ENCODE measurements around the gene RIMBP2. TPM values are rescaled to one million over a fixed set of nuclear protein-coding genes. Genes with fewer than 3 reads are reported as not detected.

Gene RIMBP2
- total RNA-seq, 4 donors from 2014 or later = 0.29 to 8.2 (median 5.6) TPM

- no peaks in the 10 kb centered on the region for H3K27me3 ChIP-seq
- H3K4me3 ChIP-seq = no peak overlapping the region
- H3K9me3 ChIP-seq = no peaks in the 10 kb centered on the region
- H3K36me3 ChIP-seq = no peaks in the 10 kb centered on the region
- TF ChIP-seq, protein P1, sequence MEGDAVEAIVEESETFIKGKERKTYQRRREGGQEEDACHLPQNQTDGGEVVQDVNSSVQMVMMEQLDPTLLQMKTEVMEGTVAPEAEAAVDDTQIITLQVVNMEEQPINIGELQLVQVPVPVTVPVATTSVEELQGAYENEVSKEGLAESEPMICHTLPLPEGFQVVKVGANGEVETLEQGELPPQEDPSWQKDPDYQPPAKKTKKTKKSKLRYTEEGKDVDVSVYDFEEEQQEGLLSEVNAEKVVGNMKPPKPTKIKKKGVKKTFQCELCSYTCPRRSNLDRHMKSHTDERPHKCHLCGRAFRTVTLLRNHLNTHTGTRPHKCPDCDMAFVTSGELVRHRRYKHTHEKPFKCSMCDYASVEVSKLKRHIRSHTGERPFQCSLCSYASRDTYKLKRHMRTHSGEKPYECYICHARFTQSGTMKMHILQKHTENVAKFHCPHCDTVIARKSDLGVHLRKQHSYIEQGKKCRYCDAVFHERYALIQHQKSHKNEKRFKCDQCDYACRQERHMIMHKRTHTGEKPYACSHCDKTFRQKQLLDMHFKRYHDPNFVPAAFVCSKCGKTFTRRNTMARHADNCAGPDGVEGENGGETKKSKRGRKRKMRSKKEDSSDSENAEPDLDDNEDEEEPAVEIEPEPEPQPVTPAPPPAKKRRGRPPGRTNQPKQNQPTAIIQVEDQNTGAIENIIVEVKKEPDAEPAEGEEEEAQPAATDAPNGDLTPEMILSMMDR (IDR thresholded peaks at IDR 0.05) = no peak
- TF ChIP-seq POLR2A (IDR thresholded peaks at IDR 0.05) = no peak
- intact Hi-C loops (cut with DNase I; ENCODE audit: low total_unique reads) = no loop called here
- no peak overlapping the region for H3K27ac ChIP-seq
- H3K4me1 ChIP-seq = no peaks in the 10 kb centered on the region
- no peak for DNase-seq
Measured at GRCh38 chr12:130672089-130672820, 43.8 kb downstream of the RIMBP2 start.

GRCh38 chr12:130671556-130671955 is 44.5 kb downstream of the RIMBP2 start:
- no peak for DNase-seq
- H3K27me3 ChIP-seq = no peaks in the 10 kb centered on the region
- H3K36me3 ChIP-seq = no peaks in the 10 kb centered on the region
- TF ChIP-seq, protein P1 (IDR thresholded peaks at IDR 0.05) = no peak
- no peak for TF ChIP-seq POLR2A (IDR thresholded peaks at IDR 0.05)
- H3K4me1 ChIP-seq = no peaks in the 10 kb centered on the region
- H3K9me3 ChIP-seq = no peaks in the 10 kb centered on the region
- intact Hi-C loops (cut with DNase I; ENCODE audit: low total_unique reads) = no loop called here
- H3K4me3 ChIP-seq = no peak overlapping the region
- H3K27ac ChIP-seq = no peak overlapping the region

DNA sequence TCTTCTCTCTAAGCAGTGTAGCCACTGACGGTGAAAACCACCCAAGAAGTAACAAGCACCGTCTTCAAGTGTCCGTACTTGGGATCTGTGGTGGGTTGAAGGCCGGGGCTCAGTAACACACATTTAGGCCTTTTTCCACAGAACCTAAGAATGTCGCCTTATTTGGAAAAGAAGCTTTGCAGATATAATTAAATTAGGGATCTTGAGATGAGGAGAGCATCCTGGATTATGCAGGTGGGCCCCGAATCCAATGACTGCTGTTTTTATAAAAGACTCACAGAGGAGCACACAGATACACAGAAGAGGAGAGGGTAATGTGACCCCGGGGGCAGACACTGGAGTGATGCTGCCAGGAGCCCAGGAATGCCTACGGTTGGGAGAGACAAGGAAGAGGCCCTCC is 46.3 kb downstream of the RIMBP2 start:
- TF ChIP-seq, protein P1 (IDR thresholded peaks at IDR 0.05) = no peak
- TF ChIP-seq POLR2A (IDR thresholded peaks at IDR 0.05) = no peak
- no peaks in the 10 kb centered on the region for H3K36me3 ChIP-seq
- no peaks in the 10 kb centered on the region for H3K27me3 ChIP-seq
- H3K9me3 ChIP-seq = no peaks in the 10 kb centered on the region
- DNase-seq = no peak
- no peak overlapping the region for H3K27ac ChIP-seq
- intact Hi-C loops (cut with DNase I; ENCODE audit: low total_unique reads) = no loop called here
- H3K4me1 ChIP-seq = no peaks in the 10 kb centered on the region
- H3K4me3 ChIP-seq = no peak overlapping the region

- Histone ChIP-seq H3K27ac (no peak overlapping the region), H3K4me1 (no peaks in the 10 kb centered on the region), H3K4me3 (no peak overlapping the region), H3K9me3 (no peaks in the 10 kb centered on the region), H3K27me3 (no peaks in the 10 kb centered on the region), H3K36me3 (no peaks in the 10 kb centered on the region)
- TF ChIP-seq, protein P1 (IDR thresholded peaks at IDR 0.05) = no peak
- no peak for TF ChIP-seq POLR2A (IDR thresholded peaks at IDR 0.05)
- intact Hi-C loops (cut with DNase I; ENCODE audit: low total_unique reads) = no loop called here
- DNase-seq = no peak
Measured at GRCh38 chr12:130669205-130669557, 46.9 kb downstream of the RIMBP2 start.

- Histone ChIP-seq H3K27me3 (no peaks in the 10 kb centered on the region), H3K4me3 (no peak overlapping the region), H3K27ac (no peak overlapping the region), H3K9me3 (no peaks in the 10 kb centered on the region), H3K4me1 (no peaks in the 10 kb centered on the region), H3K36me3 (no peaks in the 10 kb centered on the region)
- no peak for DNase-seq
- intact Hi-C loops (cut with DNase I; ENCODE audit: low total_unique reads) = no loop called here
- no peak for TF ChIP-seq POLR2A (IDR thresholded peaks at IDR 0.05)
- TF ChIP-seq, protein P1 (IDR thresholded peaks at IDR 0.05) = no peak
Measured at GRCh38 chr12:130668286-130669204, 47.6 kb downstream of the RIMBP2 start.

Measured in uterus (tissue), 4 donors.